Peyer's patch (tissue), 4 donors: ENCODE data around the gene KRTAP9-9.

Experiments
- CTCF ChIP-seq, 6 experiments: fragments of 450-650 bp in 4 of 6; fragments of 200-600 bp in 2 of 6; sonication (generic) in 1 of 6; IDR thresholded peaks; one replicate each; pipeline ENCODE4 v1.5.1; 2017 to 2019; ENCODE audit warnings: antibody characterized with exemption in 6 of 6, mild to moderate bottlenecking in 3 of 6, moderate library complexity in 1 of 6
- POLR2A ChIP-seq, 2 donors: fragments of 450-650 bp; IDR thresholded peaks; one replicate each; pipeline ENCODE4 v1.5.1; 2017; ENCODE audit warnings: antibody characterized with exemption in 2 of 2, mild to moderate bottlenecking in 2 of 2, moderate library complexity in 2 of 2

- TF ChIP-seq CTCF (IDR thresholded peaks at IDR 0.05) (no peak), POLR2A (IDR thresholded peaks at IDR 0.05) (no peak)
Measured at GRCh38 chr17:41215681-41216080, 39.5 kb upstream of the KRTAP9-9 start.
